GM18507 (cell line): ENCODE measurements around the gene IFRD2.

Experiments used
- DNase-seq: peaks from one replicate; pipeline ENCODE4 v3.0.0; 2011; ENCODE audit warnings: low read depth; ENCODE audit not compliant: insufficient read length; ENCODE audit errors: extremely low spot score
- FAIRE-seq: peaks from 2 replicates; lab custom pipeline; 2011; peaks lifted over from hg19 to GRCh38; lab: Jason Lieb, UNC

The IFRD2 gene

DNA sequence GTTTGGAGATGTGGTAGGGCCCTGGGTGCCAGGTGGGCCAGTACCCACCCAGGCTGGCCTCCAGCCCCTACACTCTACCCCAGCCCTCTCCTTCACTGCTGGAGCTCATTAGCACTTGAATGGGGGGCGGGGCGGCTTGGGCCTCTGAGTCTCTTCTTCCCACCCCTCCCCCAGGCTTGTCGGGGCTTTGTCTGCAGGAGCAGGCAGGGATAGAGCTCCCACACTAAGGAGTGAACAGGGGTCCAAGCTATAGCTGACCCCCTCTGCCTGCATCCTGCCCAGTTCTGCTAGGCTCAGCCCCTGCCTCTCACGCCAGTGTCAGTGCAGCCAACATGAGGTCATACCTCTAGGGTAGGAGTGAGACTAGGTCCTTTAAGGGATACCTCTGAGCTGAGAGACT, 51.1 kb downstream of the IFRD2 start:
- DNase-seq: no peak
- FAIRE-seq: no peak

DNA sequence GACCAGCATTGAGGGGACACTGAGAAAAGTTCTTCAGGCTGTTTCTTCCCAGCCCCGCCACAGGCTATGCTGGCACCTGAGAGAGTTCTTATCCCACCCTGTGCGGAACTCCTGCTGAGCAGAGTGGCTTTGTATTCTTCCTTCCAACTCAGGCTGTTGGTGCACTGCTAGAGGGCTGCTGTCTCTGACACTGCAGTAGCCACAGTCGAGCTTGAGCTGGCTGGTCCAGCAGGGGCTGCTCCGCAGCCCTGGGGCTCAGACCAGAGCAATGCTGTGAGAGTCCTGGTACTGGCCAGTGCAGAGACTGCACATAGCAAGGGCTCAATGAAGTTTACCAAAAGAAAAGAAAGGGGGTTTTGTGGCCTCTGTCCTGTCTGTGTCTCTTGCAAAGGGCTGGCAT, 52.6 kb downstream of the IFRD2 start:
- no peak for DNase-seq
- no peak for FAIRE-seq

DNA sequence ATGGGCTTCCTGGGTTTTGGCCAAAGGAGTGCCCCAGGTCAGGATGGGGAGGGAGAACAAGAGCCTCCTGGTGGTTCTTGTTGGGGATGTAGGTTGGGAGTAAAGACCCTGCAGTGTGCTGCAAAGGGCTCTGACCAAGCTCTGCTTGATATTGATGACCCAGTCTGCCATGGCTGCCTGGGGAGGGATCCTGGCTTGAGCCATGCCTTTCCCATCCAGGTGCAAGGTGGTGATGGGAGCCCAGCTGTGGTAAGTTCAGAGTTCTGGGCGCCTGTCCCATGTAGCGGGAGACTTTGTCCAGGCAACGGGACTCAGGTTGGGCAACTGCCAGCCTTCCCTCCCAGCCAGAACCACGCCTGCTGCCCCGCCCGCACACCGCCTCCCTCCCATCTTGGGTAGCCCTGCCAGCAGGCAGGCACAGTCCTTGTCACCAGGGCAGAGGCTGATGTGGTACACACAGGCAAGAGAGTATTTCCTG, 53.6 kb downstream of the IFRD2 start:
- FAIRE-seq: no peak
- no peak for DNase-seq

DNA sequence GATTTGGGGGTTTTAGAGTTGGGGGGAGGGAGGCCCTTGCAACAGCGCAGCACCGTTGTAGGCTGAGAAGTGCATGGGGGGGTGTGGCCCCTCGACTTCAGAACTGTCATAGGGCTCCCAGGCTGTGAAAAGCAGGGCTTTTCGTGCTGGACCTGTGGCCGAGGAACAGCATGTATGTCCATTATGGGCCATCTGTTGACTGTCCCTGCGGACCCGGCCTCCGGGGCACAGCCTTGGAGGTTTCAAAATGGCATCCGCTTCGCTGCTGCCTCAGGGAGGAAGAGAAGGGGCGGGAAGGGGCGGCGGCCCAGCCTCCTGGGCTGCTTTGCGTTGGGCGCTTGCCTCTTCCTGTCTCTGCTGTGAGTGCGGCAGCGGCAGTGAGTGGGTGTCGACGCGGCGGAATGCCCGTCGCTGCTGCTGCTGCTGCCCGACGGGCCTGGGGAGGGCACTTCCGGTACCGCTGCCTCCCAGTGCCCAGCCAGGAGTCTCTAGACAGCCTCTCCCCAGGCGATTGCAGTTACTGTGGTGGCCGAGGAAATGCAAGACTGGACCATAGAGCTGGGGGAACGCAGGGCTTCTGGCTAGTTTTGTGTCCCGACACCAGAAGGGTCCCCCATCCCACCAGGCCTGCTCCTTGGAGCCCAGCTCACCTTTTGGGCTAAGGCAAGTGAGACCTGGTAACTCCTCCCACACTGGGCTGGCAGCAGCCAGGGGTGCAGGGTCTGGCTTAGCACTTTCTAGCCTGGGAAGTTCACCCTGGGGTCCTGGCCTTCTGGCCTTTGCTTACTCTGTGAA, 54.3 kb downstream of the IFRD2 start:
- FAIRE-seq (peak; percentile 94), DNase-seq (peak; percentile 72)
